Heart left ventricle (tissue), 16 donors: ENCODE measurements around the gene CEP44. TPM values are rescaled to one million over a fixed set of nuclear protein-coding genes. Genes with fewer than 3 reads are reported as not detected.
"Not testable (repeated sequence)": the region's sequence is repeated elsewhere in the genome, so short reads cannot be mapped to it uniquely, and the experiment has no call there.

Source experiments
- ATAC-seq, 4 donors: fragments of 200-7000 bp; cut with Tn5 transposase; one replicate each; pipeline ENCODE4 v1.9.1; 2020 to 2022; ENCODE audit warnings: moderate library complexity in 4 of 4, mild to moderate bottlenecking in 3 of 4, moderate number of reproducible peaks in 1 of 4
- DNase-seq, 5 donors: peaks; one replicate each; pipeline ENCODE4 v3.0.0-alpha.2; 2020
- H3K27ac ChIP-seq, 12 donors: fragments of 200-600 bp; sonication (generic) in 4 of 12; one replicate each; pipeline versions ENCODE4 v1.5.0 to v1.8.0; 2016 to 2022; ENCODE audit warnings: mild to moderate bottlenecking in 2 of 12
- H3K27me3 ChIP-seq, 9 donors: fragments of 200-600 bp; sonication (generic) in 2 of 9; one replicate each; pipeline versions ENCODE4 v1.5.1 to v1.8.0; 2016 to 2022; ENCODE audit warnings: mild to moderate bottlenecking in 3 of 9
- H3K36me3 ChIP-seq, 9 donors: fragments of 200-600 bp; sonication (generic) in 2 of 9; one replicate each; pipeline versions ENCODE4 v1.5.0 to v1.8.0; 2018 to 2022; ENCODE audit warnings: mild to moderate bottlenecking in 2 of 9
- H3K4me1 ChIP-seq, 12 donors: fragments of 200-600 bp; sonication (generic) in 4 of 12; one replicate each; pipeline versions ENCODE4 v1.5.0 to v1.8.0; 2016 to 2022; ENCODE audit warnings: mild to moderate bottlenecking in 3 of 12
- H3K4me3 ChIP-seq, 12 donors: fragments of 200-600 bp; sonication (generic) in 4 of 12; one replicate each; pipeline versions ENCODE4 v1.5.0 to v1.8.0; 2017 to 2022; ENCODE audit warnings: mild to moderate bottlenecking in 9 of 12, moderate library complexity in 4 of 12
- H3K9me3 ChIP-seq, 12 donors: fragments of 200-600 bp; sonication (generic) in 4 of 12; one replicate each; pipeline versions ENCODE4 v1.5.0 to v1.8.0; 2016 to 2022; ENCODE audit warnings: mild to moderate bottlenecking in 1 of 12
- POLR2A ChIP-seq, 2 donors: fragments of 450-650 bp; IDR thresholded peaks; one replicate each; pipeline ENCODE4 v1.6.1; 2017; ENCODE audit warnings: antibody characterized with exemption in 2 of 2, mild to moderate bottlenecking in 2 of 2, moderate library complexity in 2 of 2
- WGBS, 4 donors: extraction: QIAGEN DNeasy Blood & Tissue Kit in 2 of 4; methylation state at CpG; one replicate each; pipeline versions ENCODE4 v1.1.5 to v1.1.7; 2013 to 2018; 5-methylcytosine and 5-hydroxymethylcytosine counted together
- intact Hi-C, 10 donors: fragments of 100-400 bp; cut with DNase I; formaldehyde crosslinking; loops; one replicate each; pipeline versions ENCODE4 v1.11.1 to v1.14.2; 2022
- polyA plus RNA-seq, 2 donors: library from polyadenylated mRNA; stranded (reverse); fragments of 200-250 nt; gene quantifications; one replicate each; pipeline ENCODE4 v1.2.3, GENCODE V29; 2013
- total RNA-seq, 9 donors: library from RNA; depleted of rRNA in 2 of 9; stranded (reverse); fragments of >200 nt in 2 of 9; fragmentation: NEBNext Ultra II Directional in 3 of 9; extraction: Animal tissue kit (Norgen Biotek cat#: 25700) in 3 of 9; gene quantifications; one replicate each; pipeline versions ENCODE4 v1.1.0 to v1.2.4, GENCODE V29; 2016 to 2023
- TF ChIP-seq, protein P1 (sequence below), 12 donors: fragments of 200-600 bp; sonication (generic) in 4 of 12; IDR thresholded peaks; one replicate each; pipeline versions ENCODE4 v1.5.0 to v1.8.0; 2018 to 2022; ENCODE audit warnings: antibody characterized with exemption in 12 of 12, mild to moderate bottlenecking in 5 of 12
- donor health status: ischemic (EF 13 %, LVEDD 7.1; RV severe dilation, severe dysfunction).
- donor health status: healthy with polysubstance abuse.
- donor health status: DM: no; HTN: yes; CAD: no.
- donor health status: DM: no; HTN: no; CAD: no.
- donor health status: ischemic (EF 25% LVEDD 6.9; RV normal size, moderate dysfunction).
- donor health status: ischemic (EF 25% LVEDD 5.7; RV mildly dilated, moderate dysfunction).
- donor health status: healthy.
- donor health status: DM: yes; HTN: yes; CAD: no.
- donor health status: ischemic (EF 35%, LVEDD 5.7; RV mildly dilated, moderate dysfunction).
- donor health status: nonischemic (EF 11% LVEDD 7.7; RV severe dilation, severe dysfunction).
- donor health status: DM: yes; HTN: yes; CAD: no.
- donor health status: PGD.
- donor health status: ischemic (EF 29% LVEDD 5.4; RV normal size, mild dysfunction).
- donor health status: nonischemic (EF 23%, LVEDD 6.1; RV moderate dilation, normal function).

CEP44 gene
- total and polyA plus RNA-seq, 11 donors: 5.2 to 17.6 (median 9.6) TPM

GRCh38 chr4:174284487-174284886 is 776 bp downstream of the CEP44 start:
- Histone ChIP-seq H3K27me3 (no peaks in the 10 kb centered on the region), H3K4me1 (peaks cover 0 to 47% (median 31%) of the 10 kb centered on the region in 12 donors), H3K4me3 (peak overlapping the region; percentile 40 to 94 (median 74)), H3K36me3 (no peaks in the 10 kb centered on the region), H3K27ac (peak overlapping the region in 11 of 12 donors; percentile 93 to 99 (median 97)), H3K9me3 (peaks cover 0 to 3% (median 0%) of the 10 kb centered on the region in 12 donors)
- 7 to 12% (median 10%) methylated on average over 6 of the region's 6 CpGs for WGBS, 4 donors
- TF ChIP-seq, protein P1, sequence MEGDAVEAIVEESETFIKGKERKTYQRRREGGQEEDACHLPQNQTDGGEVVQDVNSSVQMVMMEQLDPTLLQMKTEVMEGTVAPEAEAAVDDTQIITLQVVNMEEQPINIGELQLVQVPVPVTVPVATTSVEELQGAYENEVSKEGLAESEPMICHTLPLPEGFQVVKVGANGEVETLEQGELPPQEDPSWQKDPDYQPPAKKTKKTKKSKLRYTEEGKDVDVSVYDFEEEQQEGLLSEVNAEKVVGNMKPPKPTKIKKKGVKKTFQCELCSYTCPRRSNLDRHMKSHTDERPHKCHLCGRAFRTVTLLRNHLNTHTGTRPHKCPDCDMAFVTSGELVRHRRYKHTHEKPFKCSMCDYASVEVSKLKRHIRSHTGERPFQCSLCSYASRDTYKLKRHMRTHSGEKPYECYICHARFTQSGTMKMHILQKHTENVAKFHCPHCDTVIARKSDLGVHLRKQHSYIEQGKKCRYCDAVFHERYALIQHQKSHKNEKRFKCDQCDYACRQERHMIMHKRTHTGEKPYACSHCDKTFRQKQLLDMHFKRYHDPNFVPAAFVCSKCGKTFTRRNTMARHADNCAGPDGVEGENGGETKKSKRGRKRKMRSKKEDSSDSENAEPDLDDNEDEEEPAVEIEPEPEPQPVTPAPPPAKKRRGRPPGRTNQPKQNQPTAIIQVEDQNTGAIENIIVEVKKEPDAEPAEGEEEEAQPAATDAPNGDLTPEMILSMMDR (IDR thresholded peaks at IDR 0.05): no peak
- no peak for TF ChIP-seq POLR2A (IDR thresholded peaks at IDR 0.05)
- DNase-seq (no peak), ATAC-seq (no peak)
- intact Hi-C loops: no loop called here

GRCh38 chr4:174286870-174287269 is 3.2 kb downstream of the CEP44 start:
- H3K4me1 ChIP-seq: peaks cover 0 to 28% (median 20%) of the 10 kb centered on the region in 12 donors
- H3K27ac ChIP-seq: no peak overlapping the region
- no peak for TF ChIP-seq POLR2A (IDR thresholded peaks at IDR 0.05)
- TF ChIP-seq, protein P1 (IDR thresholded peaks at IDR 0.05): no peak
- H3K9me3 ChIP-seq: peaks cover 0 to 16% (median under 1%) of the 10 kb centered on the region in 12 donors
- H3K27me3 ChIP-seq: no peaks in the 10 kb centered on the region
- DNase-seq: no peak
- 86 to 93% (median 92%) methylated on average over 3 of the region's 3 CpGs for WGBS, 4 donors
- no peak for ATAC-seq
- peaks cover 0 to 2% (median 0%) of the 10 kb centered on the region in 9 donors for H3K36me3 ChIP-seq
- intact Hi-C loops: no loop called here
- H3K4me3 ChIP-seq: no peak overlapping the region

GRCh38 chr4:174292473-174292872 is 8.8 kb downstream of the CEP44 start:
- ATAC-seq (no peak), DNase-seq (no peak)
- intact Hi-C loops: no loop called here
- H3K9me3 ChIP-seq: peaks cover 0 to 35% (median 14%) of the 10 kb centered on the region in 12 donors
- H3K4me1 ChIP-seq: no peaks in the 10 kb centered on the region
- H3K27ac ChIP-seq: no peak overlapping the region
- 95 to 99% (median 98%) methylated on average over 2 of the region's 2 CpGs for WGBS, 4 donors
- no peak overlapping the region for H3K4me3 ChIP-seq
- no peaks in the 10 kb centered on the region for H3K27me3 ChIP-seq
- TF ChIP-seq, protein P1 (IDR thresholded peaks at IDR 0.05): no peak
- no peak for TF ChIP-seq POLR2A (IDR thresholded peaks at IDR 0.05)
- H3K36me3 ChIP-seq: peaks cover 0 to 19% (median 0%) of the 10 kb centered on the region in 9 donors

DNA sequence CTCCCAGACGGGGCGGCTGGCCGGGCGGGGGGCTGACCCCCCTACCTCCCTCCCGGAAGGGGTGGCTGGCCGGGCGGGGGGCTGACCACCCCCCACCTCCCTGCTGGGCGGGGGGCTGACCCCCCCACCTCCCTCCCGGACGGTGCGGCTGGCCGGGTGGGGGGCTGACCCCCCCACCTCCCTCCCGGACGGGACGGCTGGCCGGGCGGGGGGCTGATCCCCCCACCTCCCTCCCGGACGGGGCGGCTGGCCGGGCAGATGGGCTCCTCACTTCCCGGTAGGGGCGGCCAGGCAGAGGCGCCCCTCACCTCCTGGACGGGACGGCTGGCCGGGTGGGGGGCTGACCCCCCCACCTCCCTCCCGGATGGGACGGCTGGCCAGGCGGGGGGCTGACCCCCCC is 10.9 kb downstream of the CEP44 start:
- H3K36me3 ChIP-seq: peaks cover 0 to 27% (median 9%) of the 10 kb centered on the region in 9 donors
- DNase-seq, H3K27ac ChIP-seq, intact Hi-C loops, H3K27me3 ChIP-seq, H3K4me1 ChIP-seq, ATAC-seq, H3K4me3 ChIP-seq: not testable (repeated sequence)
- WGBS, 4 donors: 96% methylated on average over 30 of the region's 30 CpGs; no CpG with 5 or more reads in 2 of the 4 donors
- H3K9me3 ChIP-seq: peaks cover 0 to 35% (median 14%) of the 10 kb centered on the region in 12 donors

DNA sequence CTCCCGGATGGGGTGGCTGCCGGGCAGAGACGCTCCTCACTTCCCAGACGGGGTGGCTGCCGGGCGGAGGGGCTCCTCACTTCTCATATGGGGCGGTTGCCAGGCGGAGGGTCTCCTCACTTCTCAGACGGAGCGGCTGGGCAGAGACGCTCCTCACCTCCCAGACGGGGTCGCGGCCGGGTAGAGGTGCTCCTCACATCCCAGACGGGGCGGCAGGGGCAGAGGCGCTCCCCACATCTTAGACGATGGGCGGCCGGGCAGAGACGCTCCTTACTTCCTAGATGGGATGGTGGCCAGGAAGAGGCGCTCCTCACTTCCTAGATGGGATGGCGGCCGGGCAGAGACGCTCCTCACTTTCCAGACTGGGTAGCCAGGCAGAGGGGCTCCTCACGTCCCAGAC is 11.4 kb downstream of the CEP44 start:
- ATAC-seq, DNase-seq, H3K4me3 ChIP-seq, intact Hi-C loops, H3K4me1 ChIP-seq, H3K27ac ChIP-seq, H3K27me3 ChIP-seq: not testable (repeated sequence)
- H3K36me3 ChIP-seq: peaks cover 0 to 32% (median 14%) of the 10 kb centered on the region in 9 donors
- peaks cover 0 to 35% (median 14%) of the 10 kb centered on the region in 12 donors for H3K9me3 ChIP-seq
- WGBS, 4 donors: 93 to 99% (median 98%) methylated on average over 12 to 26 of the region's 27 CpGs
